GM19372 (cell line): Measurements from ENCODE around the gene RAMP3.

Experiments used
- ATAC-seq: cut with Tn5 transposase; IDR thresholded peaks from one replicate; pipeline ENCODE4 v1.9.1; 2021; ENCODE audit warnings: mild to moderate bottlenecking, low read depth, moderate library complexity; ENCODE audit not compliant: unreplicated experiment

RAMP3 gene

GRCh38 chr7:45177801-45178200 is 20.2 kb downstream of the RAMP3 start:
- ATAC-seq = no peak

DNA sequence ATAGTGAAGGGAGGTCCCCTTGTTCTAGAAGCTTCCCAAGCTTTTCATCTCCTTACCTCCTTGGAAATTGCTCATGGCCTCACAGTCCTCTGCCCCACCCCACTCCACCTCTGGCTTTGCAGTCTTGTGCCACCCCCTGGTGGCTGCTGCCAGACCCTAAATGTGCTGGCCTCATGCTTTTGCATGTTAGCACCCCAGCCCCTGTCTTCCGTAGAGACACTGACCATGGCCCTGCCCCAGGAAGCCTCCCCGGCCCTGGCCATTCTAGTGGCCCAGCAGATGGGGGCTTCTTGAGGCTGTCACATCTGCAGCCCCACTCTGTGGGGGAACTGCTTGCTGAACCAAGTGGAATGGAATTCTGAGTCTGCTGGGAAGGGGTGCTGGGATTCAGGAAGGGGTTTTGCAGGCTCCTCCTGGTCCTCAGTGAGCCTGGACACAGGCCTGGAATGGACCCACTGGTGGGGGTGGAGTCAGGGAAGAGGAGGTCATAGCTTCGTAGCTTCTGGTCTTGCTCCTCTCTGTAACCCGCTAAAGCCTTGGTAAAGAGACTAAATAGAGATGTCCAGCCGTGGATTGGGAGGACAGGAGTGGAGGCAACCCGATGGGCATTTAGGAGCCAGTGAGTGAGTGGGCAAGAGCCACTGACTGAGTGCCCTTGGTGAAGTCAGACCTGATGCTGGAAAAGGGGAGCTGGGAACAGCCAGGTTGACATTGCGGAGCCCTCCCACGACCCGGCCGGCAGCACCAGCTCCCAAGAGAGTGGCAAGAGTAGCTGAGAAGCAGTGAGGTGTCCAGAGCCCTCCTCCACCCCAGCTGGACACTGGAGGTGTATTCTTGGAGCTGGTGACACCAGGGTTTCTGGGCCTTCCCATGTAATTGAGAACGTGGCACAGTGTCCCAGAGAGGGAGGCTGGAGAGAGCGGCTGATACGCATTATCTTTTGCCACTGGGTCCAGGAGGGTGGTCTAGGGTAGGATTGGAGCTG is 20.9 kb downstream of the RAMP3 start:
- no peak for ATAC-seq

DNA sequence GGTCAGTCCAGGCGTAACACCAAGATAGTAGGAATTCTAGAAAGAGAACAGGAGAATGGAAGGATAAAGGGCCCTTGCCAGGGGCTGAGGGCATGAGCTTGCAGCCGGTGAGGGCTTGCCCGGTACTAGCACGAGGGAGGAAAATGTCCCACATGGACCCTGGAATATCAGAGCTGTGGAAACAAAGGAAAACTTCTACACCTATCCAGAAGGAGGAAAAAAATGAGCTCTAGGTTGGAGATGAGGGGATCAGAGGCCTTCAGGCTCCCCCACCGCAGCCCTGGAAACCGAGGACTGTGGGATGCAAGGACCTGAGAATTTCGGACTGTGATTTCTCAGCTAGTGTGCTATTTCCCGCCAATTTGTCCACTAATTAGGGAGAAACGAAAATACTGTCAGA is 22.1 kb downstream of the RAMP3 start:
- ATAC-seq = no peak

- ATAC-seq = no peak
Observed at GRCh38 chr7:45180084-45180986, 22.7 kb downstream of the RAMP3 start.

- no peak for ATAC-seq
Observed at GRCh38 chr7:45181286-45181960, 23.8 kb downstream of the RAMP3 start.

DNA sequence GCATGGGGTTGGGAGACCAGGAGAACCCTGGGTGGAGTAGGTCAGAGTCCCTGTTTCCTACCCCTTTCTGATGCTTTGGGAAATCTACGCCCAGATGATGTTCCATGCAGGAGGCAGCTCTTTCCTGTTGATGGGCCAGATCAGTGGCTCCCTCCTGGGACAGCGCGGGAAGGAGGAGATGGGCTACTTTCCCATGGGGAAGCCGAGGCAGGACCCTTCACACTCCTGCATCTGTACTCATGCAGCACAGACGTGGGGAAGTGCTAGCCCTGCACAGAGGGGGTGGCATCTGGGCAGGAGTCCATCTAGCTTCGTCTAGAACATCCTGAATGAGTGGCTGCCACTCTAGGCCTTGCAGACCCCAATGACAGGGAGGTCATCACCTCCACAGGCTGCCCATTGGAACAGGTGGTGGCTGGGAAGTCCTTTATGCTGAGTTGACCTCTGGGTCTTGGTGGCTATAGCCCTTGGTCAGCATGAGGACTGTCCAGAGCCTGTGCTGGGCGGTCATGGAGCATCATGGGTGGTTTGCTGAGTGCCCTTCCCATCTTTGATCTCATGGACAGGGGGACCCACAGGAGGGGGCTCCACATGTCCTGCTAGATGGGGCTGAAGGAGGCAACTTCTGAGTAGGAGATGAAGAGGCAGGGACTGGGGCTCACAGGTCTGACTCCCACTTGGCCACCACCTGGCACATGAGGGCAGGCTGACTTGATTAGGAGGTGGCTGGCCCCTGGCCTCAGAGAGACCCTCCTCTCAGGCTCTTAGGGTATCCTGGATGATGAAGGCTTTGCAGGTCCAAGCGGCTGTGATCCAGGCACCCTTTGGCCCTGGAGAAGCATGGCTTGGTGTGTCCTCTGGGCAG is 24.6 kb downstream of the RAMP3 start:
- no peak for ATAC-seq

GRCh38 chr7:45182856-45183710 is 25.5 kb downstream of the RAMP3 start:
- no peak for ATAC-seq

DNA sequence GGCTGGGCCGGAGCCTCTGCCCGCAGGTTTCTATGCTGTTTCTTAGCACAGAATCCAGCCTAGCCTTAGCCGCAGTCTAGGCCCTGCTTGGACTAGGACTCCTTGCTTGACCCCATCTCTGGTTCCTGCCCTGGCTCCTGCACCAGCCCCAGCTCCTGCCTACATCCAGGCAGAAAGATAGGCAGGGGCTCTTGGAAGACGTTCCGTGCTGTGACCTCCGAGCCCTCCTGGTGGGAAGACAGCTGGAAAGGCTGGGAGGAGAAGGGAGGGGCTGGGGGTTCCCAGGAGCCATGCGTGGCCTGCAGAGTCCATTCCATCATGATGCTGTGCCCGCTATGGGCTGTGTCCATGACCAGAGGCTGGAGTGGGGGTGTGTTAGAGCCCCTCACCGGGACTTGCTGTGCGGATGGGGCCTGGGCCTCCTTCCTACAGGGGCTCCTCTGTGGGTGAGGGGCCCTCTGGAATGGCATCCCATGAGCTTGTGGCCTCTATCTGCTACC is 26.2 kb downstream of the RAMP3 start:
- ATAC-seq = no peak

- ATAC-seq = no peak
Observed at GRCh38 chr7:45184326-45185027, 26.9 kb downstream of the RAMP3 start.

GRCh38 chr7:45185028-45185863 is 27.7 kb downstream of the RAMP3 start:
- no peak for ATAC-seq

- ATAC-seq = no peak
Observed at GRCh38 chr7:45185864-45186250, 28.3 kb downstream of the RAMP3 start.

- ATAC-seq = no peak
Observed at GRCh38 chr7:45186261-45186813, 28.7 kb downstream of the RAMP3 start.

GRCh38 chr7:45187089-45187945 is 29.7 kb downstream of the RAMP3 start:
- ATAC-seq = no peak

DNA sequence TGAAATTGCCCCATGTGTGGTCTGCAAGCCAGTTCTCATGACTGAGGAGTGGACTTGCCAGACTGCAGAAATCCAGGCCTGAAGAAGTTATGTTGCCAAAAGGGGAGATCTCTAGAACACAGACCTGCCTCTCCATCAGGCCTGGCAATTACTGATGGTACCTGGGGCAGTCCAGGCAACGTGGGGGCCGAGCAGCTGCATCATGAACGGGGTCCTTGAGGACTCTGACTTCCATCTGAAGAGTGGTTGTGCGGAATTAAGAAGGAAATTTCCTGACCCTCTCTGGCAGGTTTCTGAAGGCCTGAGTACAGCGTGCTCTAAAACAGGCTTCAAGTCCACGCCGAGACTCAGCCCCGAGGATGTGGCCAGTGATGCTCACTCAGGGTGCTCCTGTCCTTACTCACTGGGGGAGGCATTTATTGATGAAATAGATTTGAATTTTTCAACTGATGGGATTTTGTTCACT is 30.4 kb downstream of the RAMP3 start:
- no peak for ATAC-seq

DNA sequence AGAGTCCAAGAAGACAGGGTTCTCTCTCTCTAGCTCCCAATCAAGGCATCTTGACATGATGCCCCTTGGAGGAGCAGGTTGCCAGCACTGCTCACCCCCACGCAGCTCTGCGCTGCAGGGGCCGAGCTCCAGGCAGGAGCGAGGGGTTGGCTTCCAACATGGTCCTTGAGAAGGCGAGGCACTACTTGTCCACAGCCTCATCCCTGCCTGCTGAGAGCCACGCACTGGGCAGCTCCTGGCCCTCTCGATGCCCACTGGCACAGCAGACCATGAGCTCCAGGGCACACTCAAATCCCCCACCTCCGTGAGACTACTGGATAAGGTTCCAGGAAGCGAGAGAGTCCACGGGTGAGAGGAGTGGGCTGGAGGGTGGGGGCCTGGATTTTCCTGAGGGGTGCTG is 31.1 kb downstream of the RAMP3 start:
- ATAC-seq = no peak
